HepG2 (cell line): ENCODE data around the gene ACSS1. TPM values are rescaled to one million over a fixed set of nuclear protein-coding genes. Genes with fewer than 3 reads are reported as not detected.

Source experiments
- AGO1 ChIP-seq: fragments of 200-400 bp; formaldehyde crosslinking; IDR thresholded peaks from 2 replicates; pipeline ENCODE4 v1.6.1; 2017; ENCODE audit warnings: mild to moderate bottlenecking, low read depth, low read length, moderate library complexity; ENCODE audit not compliant: poor library complexity, severe bottlenecking
- ARID4A ChIP-seq: sonication (generic); formaldehyde crosslinking; IDR thresholded peaks from 2 replicates; pipeline ENCODE4 v1.5.0; 2020; ENCODE audit warnings: mild to moderate bottlenecking, missing genetic modification reagents, borderline replicate concordance
- DR1 ChIP-seq: sonication (generic); formaldehyde crosslinking; IDR thresholded peaks from 2 replicates; pipeline ENCODE4 v1.8.0; 2021; ENCODE audit warnings: mild to moderate bottlenecking, missing genetic modification reagents, inconsistent platforms
- HMG20B ChIP-seq: conservative IDR thresholded peaks from 2 replicates; pipeline ENCODE4 v1.6.1; 2016; ENCODE audit warnings: missing genetic modification reagents, missing compliant biosample characterization
- HOXA9 ChIP-seq: sonication (generic); formaldehyde crosslinking; IDR thresholded peaks from 2 replicates; pipeline ENCODE4 v1.8.1; 2022; ENCODE audit warnings: missing genetic modification reagents, mild to moderate bottlenecking, moderate library complexity, borderline replicate concordance
- MNT ChIP-seq: fragments of 450-650 bp; IDR thresholded peaks from 2 replicates; pipeline ENCODE4 v1.6.1; 2016
- MYC ChIP-seq: sonication (generic); formaldehyde crosslinking; IDR thresholded peaks from 2 replicates; pipeline ENCODE4 v1.9.0; 2021; ENCODE audit warnings: missing genetic modification reagents, borderline replicate concordance
- NFYB ChIP-seq: sonication (generic); formaldehyde crosslinking; IDR thresholded peaks from 2 replicates; pipeline ENCODE4 v1.4.0; 2020; ENCODE audit warnings: missing genetic modification reagents
- NKX3-1 ChIP-seq: sonication (generic); formaldehyde crosslinking; IDR thresholded peaks from 2 replicates; pipeline ENCODE4 v1.5.0; 2020; ENCODE audit warnings: missing genetic modification reagents
- PAF1 ChIP-seq: IDR thresholded peaks from 2 replicates; pipeline ENCODE4 v1.6.1; 2016; ENCODE audit warnings: missing genetic modification reagents, missing compliant biosample characterization
- PAX8 ChIP-seq: sonication (generic); formaldehyde crosslinking; IDR thresholded peaks from 2 replicates; pipeline ENCODE4 v1.8.0; 2022; ENCODE audit warnings: mild to moderate bottlenecking, missing genetic modification reagents, borderline replicate concordance
- REL ChIP-seq: sonication (generic); formaldehyde crosslinking; conservative IDR thresholded peaks from 2 replicates; pipeline ENCODE4 v1.8.0; 2022; ENCODE audit warnings: mild to moderate bottlenecking, missing genetic modification reagents, moderate library complexity
- REPIN1 ChIP-seq: sonication (generic); formaldehyde crosslinking; IDR thresholded peaks from 2 replicates; pipeline ENCODE4 v1.8.0; 2022; ENCODE audit warnings: missing genetic modification reagents, low read depth, mild to moderate bottlenecking, borderline replicate concordance
- SMYD3 ChIP-seq: sonication (generic); formaldehyde crosslinking; IDR thresholded peaks from 2 replicates; pipeline ENCODE4 v1.8.1; 2023; ENCODE audit warnings: mild to moderate bottlenecking, missing genetic modification reagents
- ZNF205 ChIP-seq: IDR thresholded peaks from 2 replicates; pipeline ENCODE4 v1.6.1; 2018; ENCODE audit warnings: missing biosample characterization, missing genetic modification reagents
- ZNF546 ChIP-seq: sonication (generic); formaldehyde crosslinking; conservative IDR thresholded peaks from 2 replicates; pipeline ENCODE4 v1.8.1; 2023; ENCODE audit warnings: mild to moderate bottlenecking, missing genetic modification reagents
- ZNF549 ChIP-seq: sonication (generic); formaldehyde crosslinking; IDR thresholded peaks from 2 replicates; pipeline ENCODE4 v1.5.0; 2020; ENCODE audit warnings: missing genetic modification reagents
- ZNF766 ChIP-seq: sonication (generic); formaldehyde crosslinking; IDR thresholded peaks from 2 replicates; pipeline ENCODE4 v1.5.0; 2020; ENCODE audit warnings: missing genetic modification reagents, borderline replicate concordance
- polyA plus RNA-seq, 8 experiments: library from polyadenylated mRNA; depleted of rRNA in 3 of 8; stranded (reverse) in 7 of 8; unstranded in 1 of 8; fragments of >200 nt; fragmentation: Illumina TruSeq in 4 of 8; extraction: Trizol in 4 of 8; gene quantifications; 2 replicates each; pipeline versions ENCODE4 v1.2.1 to v1.2.3, GENCODE V29; 2011 to 2016; ENCODE audit warnings: low read depth in 4 of 8, missing spikeins in 1 of 8, mixed read lengths in 1 of 8; ENCODE audit not compliant: insufficient read depth in 1 of 8
- total RNA-seq, 5 experiments: library from RNA; depleted of rRNA; stranded (reverse); fragments of >200 nt; fragmentation: Illumina TruSeq; extraction: Trizol; gene quantifications; 2 replicates each; pipeline ENCODE4 v1.2.3, GENCODE V29; 2016; ENCODE audit warnings: low read depth in 1 of 5
- TF ChIP-seq, protein P1 (sequence below): IDR thresholded peaks from 2 replicates; pipeline ENCODE4 v1.6.1; 2016; ENCODE audit warnings: missing genetic modification reagents, missing compliant biosample characterization
- TF ChIP-seq, protein P2 (sequence below): sonication (generic); formaldehyde crosslinking; IDR thresholded peaks from 2 replicates; pipeline ENCODE4 v1.5.0; 2020; ENCODE audit warnings: missing genetic modification reagents

Gene ACSS1
- total and polyA plus RNA-seq, 2 of the 13 experiments (the other 11 are each of a cell fraction or from before 2014, with no cell fraction given), result 15.2 to 41.6 TPM

DNA sequence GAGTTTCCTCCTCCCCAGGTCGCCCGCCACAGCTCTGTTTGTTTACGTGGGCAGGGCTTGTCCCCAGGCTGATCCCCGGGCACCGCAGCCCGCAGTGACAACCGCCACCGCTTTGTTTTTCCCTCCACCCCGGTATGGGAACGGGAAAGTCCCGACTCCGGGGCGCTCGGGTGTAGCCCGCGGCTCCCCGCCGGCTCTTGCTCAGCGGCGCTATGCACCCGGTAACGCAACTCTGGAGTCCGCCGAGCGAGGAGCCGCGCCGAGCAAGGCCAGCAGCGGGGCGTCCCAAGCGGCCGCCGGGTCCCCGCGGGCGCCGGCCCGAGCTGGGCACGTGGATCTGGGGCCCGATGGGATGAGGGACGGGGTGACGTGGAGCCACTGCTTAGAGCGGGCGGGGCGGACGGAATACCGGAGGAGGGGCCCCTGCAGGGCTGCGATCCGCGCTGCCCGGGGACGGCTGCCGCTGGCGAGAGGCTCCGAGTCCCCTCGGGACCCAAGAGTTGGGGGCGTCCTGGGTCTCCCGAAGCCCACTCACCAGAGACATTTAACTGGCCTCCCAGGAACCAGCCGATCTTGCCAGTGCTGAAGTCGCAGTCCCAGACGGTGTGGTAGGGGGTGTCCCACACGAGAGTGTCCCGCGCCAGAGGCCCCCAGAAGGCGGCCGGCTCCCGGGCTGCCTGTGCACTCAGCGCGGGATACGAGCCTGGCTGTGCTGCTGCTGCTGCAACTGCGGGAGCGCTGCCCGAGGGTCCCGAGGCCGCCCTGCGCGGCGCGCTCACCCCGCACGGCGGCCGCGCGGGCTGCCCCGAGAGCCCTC lies 497 bp downstream of the ACSS1 start (continued):
- TF ChIP-seq REPIN1 (0 out of 2 replicates have a peak, but pooled peaks have one; percentile 45), ZNF549 (CRISPR knock-in tag) (0 out of 2 replicates have a peak, but pooled peaks have one; percentile 18), PAF1 (CRISPR knock-in tag) (no peak), HMG20B (CRISPR knock-in tag) (no peak), MYC (peak; percentile 77), NFYB (CRISPR knock-in tag) (no peak), ZNF546 (peak; percentile 87; the same call in 1 of the 2 replicates), DR1 (CRISPR knock-in tag) (no peak; the same call in 1 of the 2 replicates), MNT (no peak), NKX3-1 (peak; percentile 58; the same call in 1 of the 2 replicates), SMYD3 (CRISPR knock-in tag) (0 out of 2 replicates have a peak, but pooled peaks have one; percentile 42), ARID4A (CRISPR knock-in tag) (peak; percentile 61), HOXA9 (CRISPR knock-in tag) (no peak; the same call in 1 of the 2 replicates), REL (no peak), ZNF766 (CRISPR knock-in tag) (0 out of 2 replicates have a peak, but pooled peaks have one; percentile 56), PAX8 (CRISPR knock-in tag) (peak; percentile 88), ZNF205 (CRISPR knock-in tag) (0 out of 2 replicates have a peak, but pooled peaks have one; percentile 47), AGO1 (peak; percentile 74)
- TF ChIP-seq, protein P1, sequence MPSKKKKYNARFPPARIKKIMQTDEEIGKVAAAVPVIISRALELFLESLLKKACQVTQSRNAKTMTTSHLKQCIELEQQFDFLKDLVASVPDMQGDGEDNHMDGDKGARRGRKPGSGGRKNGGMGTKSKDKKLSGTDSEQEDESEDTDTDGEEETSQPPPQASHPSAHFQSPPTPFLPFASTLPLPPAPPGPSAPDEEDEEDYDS, result no peak
- TF ChIP-seq, protein P2, sequence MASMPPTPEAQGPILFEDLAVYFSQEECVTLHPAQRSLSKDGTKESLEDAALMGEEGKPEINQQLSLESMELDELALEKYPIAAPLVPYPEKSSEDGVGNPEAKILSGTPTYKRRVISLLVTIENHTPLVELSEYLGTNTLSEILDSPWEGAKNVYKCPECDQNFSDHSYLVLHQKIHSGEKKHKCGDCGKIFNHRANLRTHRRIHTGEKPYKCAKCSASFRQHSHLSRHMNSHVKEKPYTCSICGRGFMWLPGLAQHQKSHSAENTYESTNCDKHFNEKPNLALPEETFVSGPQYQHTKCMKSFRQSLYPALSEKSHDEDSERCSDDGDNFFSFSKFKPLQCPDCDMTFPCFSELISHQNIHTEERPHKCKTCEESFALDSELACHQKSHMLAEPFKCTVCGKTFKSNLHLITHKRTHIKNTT, result no peak
